ENCODE data around the gene CAV3.

The CAV3 gene

DNA sequence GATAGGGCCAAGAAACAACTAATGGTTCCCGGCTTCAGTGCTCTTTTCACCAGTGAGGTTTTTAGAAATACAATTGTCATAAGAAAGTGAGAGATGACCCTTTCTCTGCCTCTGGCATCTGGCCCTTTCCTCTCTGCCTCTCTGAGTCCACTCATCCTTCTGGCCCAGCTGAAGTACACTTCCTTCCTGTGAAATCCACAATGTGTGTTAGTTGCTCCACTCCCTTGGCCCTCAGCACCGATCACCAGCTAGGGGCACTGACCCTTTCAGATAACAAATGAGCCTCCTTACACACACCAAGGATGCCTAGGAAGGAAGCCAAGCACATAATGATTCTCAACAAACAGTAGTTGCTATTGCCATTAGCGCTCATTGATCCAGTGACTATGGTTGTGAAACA lies 2.9 kb upstream of the CAV3 start:
- WGBS (ENCODE audit: extremely low coverage, insufficient coverage, insufficient read length), result no CpG with 5 or more reads among the region's 3 CpGs
- DNase-seq, result no peak
- H3K4me2 ChIP-seq (ENCODE audit: low read length), result no peak overlapping the region
- H3K14ac ChIP-seq (ENCODE audit: low read length), result no peak overlapping the region
- H3K27ac ChIP-seq (ENCODE audit: low read depth, low read length), result no peak overlapping the region
- H2BK12ac ChIP-seq (ENCODE audit: low read length), result no peak overlapping the region
- no peak overlapping the region for H3K18ac ChIP-seq (ENCODE audit: low read length)
- H3K27me3 ChIP-seq (ENCODE audit: insufficient read depth, low read length), result no peaks in the 10 kb centered on the region
- H3K4me3 ChIP-seq (ENCODE audit: low read depth, low read length), result no peak overlapping the region
- H2BK120ac ChIP-seq (ENCODE audit: insufficient read depth, low read length, poor library complexity), result no peak overlapping the region
- H3K23ac ChIP-seq (ENCODE audit: low read length), result no peak overlapping the region
- peaks cover 3% of the 10 kb centered on the region for H3K9me3 ChIP-seq (ENCODE audit: insufficient read depth, low read depth, low read length)
- no peak overlapping the region for H2AK5ac ChIP-seq (ENCODE audit: low read length)
- H3K79me2 ChIP-seq (ENCODE audit: control insufficient read depth, insufficient read depth, low read length, poor library complexity), result no peaks in the 10 kb centered on the region
- H3K36me3 ChIP-seq (ENCODE audit: control insufficient read depth in 1 of 2, insufficient read depth in 2 of 2, low read length in 2 of 2), result no peaks in the 10 kb centered on the region
- no peaks in the 10 kb centered on the region for H3K79me1 ChIP-seq (ENCODE audit: low read length)
- no peak overlapping the region for H4K8ac ChIP-seq (ENCODE audit: low read depth, low read length)
- no peak overlapping the region for H3K4ac ChIP-seq (ENCODE audit: low read depth, low read length)
- no peak overlapping the region for H2AFZ ChIP-seq (ENCODE audit: insufficient read depth, low read length, poor library complexity)
- no peak overlapping the region for H2BK5ac ChIP-seq (ENCODE audit: low read depth, low read length, poor library complexity)
- no peak overlapping the region for H3K9ac ChIP-seq (ENCODE audit: low read length)
- no peak overlapping the region for H4K91ac ChIP-seq (ENCODE audit: low read depth, low read length)
- H3K4me1 ChIP-seq (ENCODE audit: control insufficient read depth in 1 of 2, insufficient read depth in 2 of 2, low read length in 2 of 2), result no peaks in the 10 kb centered on the region
- H4K12ac ChIP-seq (ENCODE audit: low read depth, low read length), result no peak overlapping the region

GRCh38 chr3:8732413-8732812 lies 1.2 kb upstream of the CAV3 start:
- H3K9ac ChIP-seq (ENCODE audit: low read length), result no peak overlapping the region
- H4K8ac ChIP-seq (ENCODE audit: low read depth, low read length), result no peak overlapping the region
- H2AK5ac ChIP-seq (ENCODE audit: low read length), result no peak overlapping the region
- H3K79me2 ChIP-seq (ENCODE audit: control insufficient read depth, insufficient read depth, low read length, poor library complexity), result no peaks in the 10 kb centered on the region
- no peak overlapping the region for H3K23ac ChIP-seq (ENCODE audit: low read length)
- no peak overlapping the region for H4K91ac ChIP-seq (ENCODE audit: low read depth, low read length)
- H3K36me3 ChIP-seq (ENCODE audit: control insufficient read depth in 1 of 2, insufficient read depth in 2 of 2, low read length in 2 of 2), result no peaks in the 10 kb centered on the region
- H3K4me1 ChIP-seq (ENCODE audit: control insufficient read depth in 1 of 2, insufficient read depth in 2 of 2, low read length in 2 of 2), result no peaks in the 10 kb centered on the region
- no peak for DNase-seq
- H3K4ac ChIP-seq (ENCODE audit: low read depth, low read length), result no peak overlapping the region
- no peaks in the 10 kb centered on the region for H3K79me1 ChIP-seq (ENCODE audit: low read length)
- H2AFZ ChIP-seq (ENCODE audit: insufficient read depth, low read length, poor library complexity), result no peak overlapping the region
- H3K18ac ChIP-seq (ENCODE audit: low read length), result no peak overlapping the region
- no peak overlapping the region for H3K4me3 ChIP-seq (ENCODE audit: low read depth, low read length)
- H3K27me3 ChIP-seq (ENCODE audit: insufficient read depth, low read length), result no peaks in the 10 kb centered on the region
- H2BK120ac ChIP-seq (ENCODE audit: insufficient read depth, low read length, poor library complexity), result no peak overlapping the region
- no peak overlapping the region for H3K27ac ChIP-seq (ENCODE audit: low read depth, low read length)
- H3K14ac ChIP-seq (ENCODE audit: low read length), result no peak overlapping the region
- no peak overlapping the region for H3K4me2 ChIP-seq (ENCODE audit: low read length)
- no peak overlapping the region for H2BK5ac ChIP-seq (ENCODE audit: low read depth, low read length, poor library complexity)
- WGBS (ENCODE audit: extremely low coverage, insufficient coverage, insufficient read length), result no CpG with 5 or more reads among the region's 4 CpGs
- H4K12ac ChIP-seq (ENCODE audit: low read depth, low read length), result no peak overlapping the region
- no peak overlapping the region for H2BK12ac ChIP-seq (ENCODE audit: low read length)
- H3K9me3 ChIP-seq (ENCODE audit: insufficient read depth, low read depth, low read length), result no peaks in the 10 kb centered on the region

DNA sequence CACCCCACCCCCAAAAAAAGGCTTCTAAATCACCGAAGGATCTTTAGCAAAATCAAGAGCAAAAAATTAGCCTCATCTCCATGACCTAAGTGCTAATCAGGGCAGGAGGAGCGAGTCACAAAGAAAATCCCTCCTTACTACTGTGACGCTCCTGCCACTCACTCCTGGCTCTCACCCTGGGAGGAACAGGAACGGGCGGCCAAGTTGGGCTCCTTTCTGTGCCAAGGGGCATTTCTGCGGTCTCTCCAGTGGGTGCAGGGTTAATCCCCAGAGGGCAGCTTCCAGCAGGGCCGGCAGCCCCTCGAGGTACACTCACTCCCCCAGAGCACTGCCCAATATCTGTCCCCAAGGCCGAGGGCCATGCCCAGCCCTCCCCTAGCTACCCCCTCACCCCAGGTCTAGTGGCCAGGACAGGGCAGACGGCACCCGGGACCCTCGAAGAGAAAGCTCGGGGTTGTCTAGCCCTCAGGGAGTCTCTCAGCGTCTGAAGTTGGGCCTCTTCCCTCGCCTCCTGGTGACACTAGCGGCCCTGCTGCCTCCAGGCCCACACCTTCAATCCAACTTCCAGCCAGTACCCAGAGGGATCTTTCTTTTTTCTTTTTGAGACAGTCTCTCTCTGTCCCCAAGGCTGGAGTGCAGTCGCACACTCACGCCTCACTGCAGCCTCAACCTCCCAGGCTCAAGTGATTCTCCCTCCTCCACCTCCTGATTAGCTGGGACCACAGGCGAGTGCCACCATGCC lies 706 bp downstream of the CAV3 start:
- Histone ChIP-seq H3K14ac (ENCODE audit: low read length) (no peak overlapping the region), H4K12ac (ENCODE audit: low read depth, low read length) (no peak overlapping the region), H3K79me2 (ENCODE audit: control insufficient read depth, insufficient read depth, low read length, poor library complexity) (no peaks in the 10 kb centered on the region), H3K27me3 (ENCODE audit: insufficient read depth, low read length) (no peaks in the 10 kb centered on the region), H2AFZ (ENCODE audit: insufficient read depth, low read length, poor library complexity) (no peak overlapping the region), H3K4ac (ENCODE audit: low read depth, low read length) (no peak overlapping the region), H3K18ac (ENCODE audit: low read length) (no peak overlapping the region), H3K4me3 (ENCODE audit: low read depth, low read length) (no peak overlapping the region), H4K8ac (ENCODE audit: low read depth, low read length) (no peak overlapping the region), H3K4me2 (ENCODE audit: low read length) (no peak overlapping the region), H3K9me3 (ENCODE audit: insufficient read depth, low read depth, low read length) (peaks cover 2% of the 10 kb centered on the region), H2BK120ac (ENCODE audit: insufficient read depth, low read length, poor library complexity) (no peak overlapping the region), H3K27ac (ENCODE audit: low read depth, low read length) (no peak overlapping the region), H3K4me1 (ENCODE audit: control insufficient read depth in 1 of 2, insufficient read depth in 2 of 2, low read length in 2 of 2) (no peaks in the 10 kb centered on the region), H2AK5ac (ENCODE audit: low read length) (no peak overlapping the region), H3K36me3 (ENCODE audit: control insufficient read depth in 1 of 2, insufficient read depth in 2 of 2, low read length in 2 of 2) (no peaks in the 10 kb centered on the region), H4K91ac (ENCODE audit: low read depth, low read length) (no peak overlapping the region), H2BK5ac (ENCODE audit: low read depth, low read length, poor library complexity) (no peak overlapping the region), H3K9ac (ENCODE audit: low read length) (no peak overlapping the region), H2BK12ac (ENCODE audit: low read length) (no peak overlapping the region), H3K79me1 (ENCODE audit: low read length) (no peaks in the 10 kb centered on the region), H3K23ac (ENCODE audit: low read length) (no peak overlapping the region)
- no CpG with 5 or more reads among the region's 19 CpGs for WGBS (ENCODE audit: extremely low coverage, insufficient coverage, insufficient read length)
- DNase-seq, result no peak

DNA sequence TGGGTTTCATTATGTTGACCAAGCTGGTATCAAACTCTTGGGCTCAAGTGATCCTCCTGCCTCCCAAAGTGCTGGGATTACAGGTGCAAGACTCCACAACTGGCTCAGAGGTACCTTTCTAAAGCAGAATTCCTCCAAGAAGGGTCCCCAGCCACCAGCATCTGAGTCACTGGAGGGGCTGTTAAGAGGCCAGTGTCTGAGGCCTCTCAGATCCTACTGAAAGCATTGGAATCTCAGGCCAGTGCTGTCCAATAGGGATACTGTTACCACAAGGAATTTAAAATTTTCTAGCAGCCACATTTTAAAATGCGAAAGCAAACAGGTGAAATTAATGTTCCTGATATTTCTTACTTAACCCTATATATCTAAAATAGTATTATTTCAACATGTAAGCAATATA lies 1.3 kb downstream of the CAV3 start:
- H3K9ac ChIP-seq (ENCODE audit: low read length), result no peak overlapping the region
- H2BK120ac ChIP-seq (ENCODE audit: insufficient read depth, low read length, poor library complexity), result no peak overlapping the region
- H2AK5ac ChIP-seq (ENCODE audit: low read length), result no peak overlapping the region
- H3K4me3 ChIP-seq (ENCODE audit: low read depth, low read length), result no peak overlapping the region
- no peak for DNase-seq
- H3K4me1 ChIP-seq (ENCODE audit: control insufficient read depth in 1 of 2, insufficient read depth in 2 of 2, low read length in 2 of 2), result peaks cover 1 to 2% of the 10 kb centered on the region in 2 experiments
- WGBS (ENCODE audit: extremely low coverage, insufficient coverage, insufficient read length), result no CpG with 5 or more reads among the region's 1 CpG
- H3K36me3 ChIP-seq (ENCODE audit: control insufficient read depth in 1 of 2, insufficient read depth in 2 of 2, low read length in 2 of 2), result no peaks in the 10 kb centered on the region
- H3K79me2 ChIP-seq (ENCODE audit: control insufficient read depth, insufficient read depth, low read length, poor library complexity), result no peaks in the 10 kb centered on the region
- no peak overlapping the region for H3K4me2 ChIP-seq (ENCODE audit: low read length)
- no peak overlapping the region for H4K12ac ChIP-seq (ENCODE audit: low read depth, low read length)
- H2BK5ac ChIP-seq (ENCODE audit: low read depth, low read length, poor library complexity), result no peak overlapping the region
- peaks cover 2% of the 10 kb centered on the region for H3K9me3 ChIP-seq (ENCODE audit: insufficient read depth, low read depth, low read length)
- no peak overlapping the region for H3K14ac ChIP-seq (ENCODE audit: low read length)
- no peaks in the 10 kb centered on the region for H3K79me1 ChIP-seq (ENCODE audit: low read length)
- no peak overlapping the region for H2BK12ac ChIP-seq (ENCODE audit: low read length)
- no peak overlapping the region for H4K91ac ChIP-seq (ENCODE audit: low read depth, low read length)
- no peak overlapping the region for H4K8ac ChIP-seq (ENCODE audit: low read depth, low read length)
- no peak overlapping the region for H3K27ac ChIP-seq (ENCODE audit: low read depth, low read length)
- H2AFZ ChIP-seq (ENCODE audit: insufficient read depth, low read length, poor library complexity), result no peak overlapping the region
- no peak overlapping the region for H3K18ac ChIP-seq (ENCODE audit: low read length)
- no peaks in the 10 kb centered on the region for H3K27me3 ChIP-seq (ENCODE audit: insufficient read depth, low read length)
- no peak overlapping the region for H3K4ac ChIP-seq (ENCODE audit: low read depth, low read length)
- no peak overlapping the region for H3K23ac ChIP-seq (ENCODE audit: low read length)
